ENCODE measurements around the gene SART3.

GRCh38 chr12:108495823-108496579, 65.0 kb downstream of the SART3 start:
- no peak for TF ChIP-seq POLR2A (IDR thresholded peaks at IDR 0.05; ENCODE audit: insufficient read depth in 1 of 2, low read depth in 2 of 2, low read length in 2 of 2)
- TF ChIP-seq ZNF841 (CRISPR knock-in tag; IDR thresholded peaks at IDR 0.05; ENCODE audit: borderline replicate concordance): no peak
- no peak for TF ChIP-seq PRDM15 (CRISPR knock-in tag; IDR thresholded peaks at IDR 0.05)
- TF ChIP-seq CTCF (CRISPR knock-in tag; IDR thresholded peaks at IDR 0.05): no peak
- TF ChIP-seq BCL3 (CRISPR knock-in tag; IDR thresholded peaks at IDR 0.05): no peak
- TF ChIP-seq ZHX1 (CRISPR knock-in tag; IDR thresholded peaks at IDR 0.05; ENCODE audit: low read depth): no peak
- TF ChIP-seq HCFC1 (IDR thresholded peaks at IDR 0.05; ENCODE audit: low read depth, low read length): no peak
- no peak for TF ChIP-seq HMG20A (CRISPR knock-in tag; IDR thresholded peaks at IDR 0.05; ENCODE audit: borderline replicate concordance)
- no peak for TF ChIP-seq NAIF1 (CRISPR knock-in tag; IDR thresholded peaks at IDR 0.05; ENCODE audit: borderline replicate concordance)
- no peak for TF ChIP-seq SALL2 (CRISPR knock-in tag; IDR thresholded peaks at IDR 0.05)

Data from HepG2 (cell line).